IPS DF 6.9 (cell line): Measurements from ENCODE around the gene NME7.

ENCODE experiments used
- DNase-seq: peaks from one replicate; pipeline ENCODE4 v3.0.0-alpha.2; 2013; ENCODE audit warnings: low read depth, low spot score
- H3K27ac ChIP-seq: one replicate; pipeline ENCODE4 v1.5.1; 2013; ENCODE audit warnings: low read length, control low read depth
- H3K27me3 ChIP-seq: 2 replicates; pipeline ENCODE4 v1.6.1; 2013; ENCODE audit warnings: mild to moderate bottlenecking, low read length; ENCODE audit not compliant: control insufficient read depth, insufficient read depth
- H3K36me3 ChIP-seq: 2 replicates; pipeline ENCODE4 v1.6.1; 2013; ENCODE audit warnings: low read length; ENCODE audit not compliant: control insufficient read depth, insufficient read depth
- H3K4me1 ChIP-seq: 2 replicates; pipeline ENCODE4 v1.6.1; 2013; ENCODE audit warnings: low read length; ENCODE audit not compliant: control insufficient read depth, insufficient read depth
- H3K4me3 ChIP-seq: 2 replicates; pipeline ENCODE4 v1.5.1; 2013; ENCODE audit warnings: mild to moderate bottlenecking, low read length
- H3K9me3 ChIP-seq: 2 replicates; pipeline ENCODE4 v1.6.1; 2013; ENCODE audit warnings: low read length, inconsistent platforms; ENCODE audit not compliant: control insufficient read depth, insufficient read depth
- WGBS: extraction: QIAGEN DNeasy Blood & Tissue Kit; methylation state at CpG from one replicate; pipeline ENCODE4 v1.1.7; 2013; ENCODE audit warnings: mixed read lengths, missing lambda C conversion rate; ENCODE audit not compliant: insufficient read length, insufficient coverage; 5-methylcytosine and 5-hydroxymethylcytosine counted together

NME7 gene

DNA sequence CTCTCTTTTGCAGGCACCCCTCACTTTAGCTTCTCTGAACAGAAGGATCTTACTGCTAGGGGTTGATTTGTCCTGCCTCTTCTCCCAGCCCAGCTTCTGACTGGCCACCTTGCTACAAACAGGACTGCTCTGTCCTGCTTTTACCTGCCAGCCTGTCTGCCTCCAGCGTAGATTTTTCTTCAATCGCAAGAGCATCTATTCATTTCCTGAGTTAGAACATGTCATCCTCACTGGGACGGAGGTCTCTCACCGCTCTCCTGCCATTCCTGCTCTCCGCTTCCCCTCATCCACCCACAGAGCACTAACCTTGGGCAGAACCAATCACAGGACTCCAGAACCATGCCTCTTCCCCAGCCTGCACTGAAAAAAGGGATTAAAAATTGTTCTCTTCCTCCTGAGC, 264.6 kb downstream of the NME7 start:
- H3K9me3 ChIP-seq: no peaks in the 10 kb centered on the region
- WGBS: no CpG with 5 or more reads among the region's 5 CpGs
- H3K36me3 ChIP-seq: no peaks in the 10 kb centered on the region
- H3K4me1 ChIP-seq: peaks cover 7% of the 10 kb centered on the region; the same call in 1 of the 2 replicates
- H3K4me3 ChIP-seq: no peak overlapping the region
- H3K27me3 ChIP-seq: no peaks in the 10 kb centered on the region
- no peak overlapping the region for H3K27ac ChIP-seq
- DNase-seq: no peak

DNA sequence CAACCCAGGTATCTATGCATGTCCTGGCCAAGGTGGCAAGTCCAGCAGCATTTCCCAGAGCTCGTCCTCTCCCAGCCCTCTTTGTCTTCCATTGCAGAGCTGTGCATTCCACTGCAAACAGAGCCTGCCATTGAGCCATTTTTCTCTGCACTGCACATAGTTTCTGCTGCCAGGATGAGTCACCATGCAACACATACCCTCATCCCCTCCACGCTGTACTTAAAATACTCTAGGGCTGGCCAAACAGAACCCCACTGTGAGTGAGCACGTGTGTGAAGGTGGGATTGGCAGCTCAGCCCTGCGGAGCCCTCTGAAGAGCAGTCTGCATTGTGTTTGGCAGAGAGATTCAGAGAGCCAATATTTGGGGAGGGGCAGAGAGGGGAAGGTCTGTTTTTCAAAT, 265.0 kb downstream of the NME7 start:
- Histone ChIP-seq H3K4me1 (peaks cover 6% of the 10 kb centered on the region; the same call in 1 of the 2 replicates), H3K9me3 (no peaks in the 10 kb centered on the region), H3K4me3 (no peak overlapping the region), H3K27me3 (no peaks in the 10 kb centered on the region), H3K36me3 (no peaks in the 10 kb centered on the region), H3K27ac (no peak overlapping the region)
- no CpG with 5 or more reads among the region's 4 CpGs for WGBS
- DNase-seq: no peak

DNA sequence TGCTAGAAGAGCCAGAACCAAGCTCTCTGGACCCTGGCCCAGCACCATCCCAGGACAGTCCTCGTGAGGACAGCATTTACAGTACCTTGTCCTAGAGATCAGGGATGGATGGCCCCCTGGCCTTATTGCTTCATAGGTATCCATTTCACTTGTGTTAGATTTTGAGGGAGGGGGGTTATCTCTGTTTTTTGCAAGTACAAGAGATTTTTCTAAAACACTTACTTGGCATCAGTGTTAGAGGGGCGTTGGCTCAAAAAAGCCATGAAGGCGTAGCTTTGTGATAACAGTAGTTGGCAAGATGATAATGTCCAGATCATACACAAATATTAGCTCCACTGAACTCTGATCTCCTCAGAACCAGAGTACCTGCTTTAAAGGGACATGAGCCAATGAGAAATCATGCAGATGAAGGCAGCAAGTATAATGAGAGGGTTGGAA, 266.9 kb downstream of the NME7 start:
- H3K27ac ChIP-seq: no peak overlapping the region
- DNase-seq: no peak
- no peaks in the 10 kb centered on the region for H3K9me3 ChIP-seq
- WGBS: no CpG with 5 or more reads among the region's 3 CpGs
- H3K27me3 ChIP-seq: no peaks in the 10 kb centered on the region
- H3K4me1 ChIP-seq: peaks cover 6% of the 10 kb centered on the region; the same call in 1 of the 2 replicates
- no peaks in the 10 kb centered on the region for H3K36me3 ChIP-seq
- no peak overlapping the region for H3K4me3 ChIP-seq

DNA sequence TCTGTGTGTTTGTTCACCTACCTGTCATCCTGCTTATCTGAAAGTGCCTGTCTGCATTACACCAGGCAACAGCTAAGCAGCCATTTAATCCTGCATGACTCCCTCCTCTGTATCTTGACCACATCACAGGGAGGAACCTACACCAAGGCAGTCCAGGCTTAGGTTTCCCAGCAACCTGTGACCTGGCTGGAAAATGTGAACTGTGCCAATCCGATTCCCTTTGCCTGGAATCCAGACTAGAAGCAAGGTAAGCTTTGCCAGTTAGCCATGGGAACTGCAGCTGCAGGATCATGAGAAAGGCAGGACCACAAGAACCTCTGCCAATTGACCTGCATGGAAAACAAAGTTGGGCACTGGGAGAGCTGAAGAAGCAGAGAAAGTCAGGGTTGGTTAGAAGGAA, 267.4 kb downstream of the NME7 start:
- WGBS: no CpG with 5 or more reads among the region's 1 CpG
- no peak for DNase-seq
- peaks cover 6% of the 10 kb centered on the region; the same call in 1 of the 2 replicates for H3K4me1 ChIP-seq
- no peak overlapping the region for H3K4me3 ChIP-seq
- no peaks in the 10 kb centered on the region for H3K36me3 ChIP-seq
- H3K27ac ChIP-seq: no peak overlapping the region
- H3K27me3 ChIP-seq: no peaks in the 10 kb centered on the region
- no peaks in the 10 kb centered on the region for H3K9me3 ChIP-seq

DNA sequence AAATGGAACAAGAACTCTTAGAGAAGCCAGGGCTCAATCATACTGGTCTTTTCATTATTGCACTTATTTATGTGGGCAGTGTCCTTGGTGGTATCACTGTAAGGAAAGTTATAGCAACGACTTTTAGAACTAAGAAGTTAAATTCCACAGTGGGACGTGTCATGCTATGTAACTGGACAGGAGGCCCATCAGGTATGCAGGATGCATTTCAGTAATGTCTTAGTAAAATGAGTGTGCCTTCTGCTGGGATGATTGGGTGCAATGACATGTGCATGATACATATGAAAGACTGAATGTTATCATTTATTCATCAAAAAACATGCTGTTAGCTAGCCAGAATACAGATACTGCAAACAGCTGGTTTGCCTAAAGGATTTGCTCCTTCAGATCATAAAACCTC, 268.0 kb downstream of the NME7 start:
- Histone ChIP-seq H3K9me3 (no peaks in the 10 kb centered on the region), H3K4me3 (no peak overlapping the region), H3K27ac (no peak overlapping the region), H3K4me1 (peaks cover 3% of the 10 kb centered on the region; the same call in 1 of the 2 replicates), H3K27me3 (no peaks in the 10 kb centered on the region), H3K36me3 (no peaks in the 10 kb centered on the region)
- no peak for DNase-seq
- no CpG with 5 or more reads among the region's 2 CpGs for WGBS

DNA sequence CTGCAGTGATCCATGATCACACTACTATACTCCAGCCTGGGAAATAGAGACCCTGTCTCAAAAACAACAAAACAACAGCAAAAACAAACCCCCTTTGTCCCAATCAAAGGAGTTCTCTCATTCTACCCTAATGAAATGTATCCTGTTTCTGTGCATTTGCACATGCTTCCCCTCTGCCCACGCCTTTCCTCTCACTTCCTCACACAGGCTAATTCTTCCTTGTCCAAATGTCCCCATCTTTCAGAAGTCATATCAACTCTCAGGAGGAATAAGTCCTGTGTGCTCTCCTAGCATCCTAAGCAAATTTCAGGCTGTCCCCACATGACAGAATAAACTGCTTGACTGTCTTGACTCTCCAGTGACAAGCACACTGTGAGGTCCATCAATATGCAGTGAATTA, 269.2 kb downstream of the NME7 start:
- no CpG with 5 or more reads among the region's 1 CpG for WGBS
- Histone ChIP-seq H3K27ac (no peak overlapping the region), H3K4me3 (no peak overlapping the region), H3K4me1 (peaks cover 3% of the 10 kb centered on the region; the same call in 1 of the 2 replicates), H3K27me3 (no peaks in the 10 kb centered on the region), H3K9me3 (no peaks in the 10 kb centered on the region), H3K36me3 (no peaks in the 10 kb centered on the region)
- DNase-seq: no peak

DNA sequence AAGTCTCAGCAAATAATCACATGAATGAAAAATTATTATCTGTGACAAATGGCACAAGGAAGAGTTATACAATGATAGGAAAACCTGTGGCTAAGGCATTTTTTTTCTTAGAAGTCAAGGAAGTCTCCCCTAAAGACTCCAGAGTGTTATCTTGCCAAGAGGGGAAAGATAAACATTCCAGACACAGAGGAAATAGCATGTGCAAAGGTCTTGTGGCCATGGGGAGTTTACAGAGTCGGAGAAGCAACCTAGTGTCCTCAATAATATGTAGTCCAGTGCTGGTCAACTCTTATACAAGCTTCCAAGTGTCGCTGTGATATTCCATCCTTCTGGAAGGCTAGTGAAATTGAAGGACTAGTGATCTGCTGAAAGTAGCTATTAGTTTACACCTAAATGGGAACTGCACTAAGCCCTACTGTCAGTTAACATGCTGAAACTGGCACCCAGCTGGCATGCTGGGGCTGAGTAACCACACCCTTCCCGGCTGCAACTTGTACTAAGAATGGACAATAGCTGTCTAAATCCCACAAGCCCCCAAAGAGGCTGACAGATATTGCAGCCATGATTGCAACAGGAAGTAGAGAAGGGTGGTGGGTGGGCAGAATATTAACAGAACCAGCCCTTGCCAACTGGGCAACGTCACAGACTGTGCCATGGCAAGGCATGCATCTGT, 272.6 kb downstream of the NME7 start:
- Histone ChIP-seq H3K9me3 (no peaks in the 10 kb centered on the region), H3K27me3 (no peaks in the 10 kb centered on the region), H3K27ac (no peak overlapping the region), H3K4me1 (no peaks in the 10 kb centered on the region), H3K4me3 (no peak overlapping the region), H3K36me3 (no peaks in the 10 kb centered on the region)
- DNase-seq: no peak
- no CpG with 5 or more reads among the region's 4 CpGs for WGBS

DNA sequence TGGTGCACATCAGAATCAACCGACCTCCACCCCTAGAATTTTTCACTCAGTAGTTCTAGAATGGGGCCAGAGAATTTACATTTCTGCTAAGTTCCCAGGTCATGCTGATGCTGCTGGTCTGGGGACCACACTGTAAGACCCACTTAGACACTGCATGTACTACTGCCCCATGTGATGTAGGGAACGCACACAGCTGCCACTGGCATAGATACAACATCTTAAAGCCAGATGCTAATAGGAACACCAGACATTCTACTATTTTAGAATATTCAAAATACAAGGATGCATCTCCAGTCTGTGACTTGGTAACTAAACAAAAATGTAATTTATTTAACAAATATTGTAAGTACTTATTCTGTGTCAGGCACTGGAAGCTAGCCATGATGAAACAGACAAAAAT, 275.2 kb downstream of the NME7 start:
- WGBS: no CpG with 5 or more reads among the region's 2 CpGs
- Histone ChIP-seq H3K27me3 (no peaks in the 10 kb centered on the region), H3K27ac (no peak overlapping the region), H3K4me3 (no peak overlapping the region), H3K9me3 (no peaks in the 10 kb centered on the region), H3K36me3 (no peaks in the 10 kb centered on the region), H3K4me1 (no peaks in the 10 kb centered on the region)
- no peak for DNase-seq

DNA sequence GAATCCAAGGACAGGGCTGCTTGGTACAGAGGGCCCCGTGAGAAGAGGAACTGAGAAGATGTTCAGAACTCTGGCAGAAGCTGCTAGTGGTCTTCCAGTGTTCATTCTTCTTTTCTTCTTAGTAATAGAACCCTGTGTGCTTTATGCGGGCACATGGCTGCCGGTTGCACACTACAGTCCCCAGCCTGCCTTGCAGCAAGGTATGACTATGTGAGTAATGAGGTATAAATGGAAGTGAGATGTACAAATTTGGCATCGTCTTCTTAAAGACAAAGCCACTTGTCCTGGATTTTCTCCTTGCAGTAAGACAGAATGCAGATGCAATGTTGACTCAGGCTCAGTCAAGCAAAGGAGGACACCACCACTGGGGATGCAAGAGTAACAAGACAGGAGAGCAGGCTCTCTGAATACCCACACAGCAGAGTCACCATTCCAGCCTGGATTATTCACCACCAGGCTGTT, 276.1 kb downstream of the NME7 start:
- no CpG with 5 or more reads among the region's 4 CpGs for WGBS
- Histone ChIP-seq H3K27me3 (no peaks in the 10 kb centered on the region), H3K27ac (no peak overlapping the region), H3K9me3 (no peaks in the 10 kb centered on the region), H3K4me1 (no peaks in the 10 kb centered on the region), H3K36me3 (no peaks in the 10 kb centered on the region), H3K4me3 (no peak overlapping the region)
- no peak for DNase-seq

DNA sequence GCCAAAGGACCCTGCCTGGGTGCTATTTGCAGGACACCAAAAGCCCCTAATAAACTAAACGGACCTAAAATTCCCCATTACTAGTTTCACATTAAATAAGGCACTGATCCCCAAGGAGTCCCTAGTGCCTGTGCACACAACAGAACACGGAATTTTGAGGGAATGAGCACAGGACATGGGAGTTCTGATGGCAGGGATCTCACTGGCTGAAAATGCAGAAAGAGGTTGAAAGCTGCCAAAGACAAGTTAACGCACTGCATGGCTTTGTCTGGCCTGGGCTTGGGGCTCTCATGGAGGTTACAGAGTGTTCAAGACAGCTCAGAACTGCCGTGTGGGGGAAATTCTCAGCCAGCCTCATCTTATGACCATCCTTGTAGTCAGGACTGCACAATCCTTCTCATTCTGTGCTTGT, 276.7 kb downstream of the NME7 start:
- DNase-seq: no peak
- no peaks in the 10 kb centered on the region for H3K4me1 ChIP-seq
- no peak overlapping the region for H3K4me3 ChIP-seq
- no peaks in the 10 kb centered on the region for H3K27me3 ChIP-seq
- no peaks in the 10 kb centered on the region for H3K9me3 ChIP-seq
- no CpG with 5 or more reads among the region's 4 CpGs for WGBS
- H3K36me3 ChIP-seq: no peaks in the 10 kb centered on the region
- no peak overlapping the region for H3K27ac ChIP-seq

DNA sequence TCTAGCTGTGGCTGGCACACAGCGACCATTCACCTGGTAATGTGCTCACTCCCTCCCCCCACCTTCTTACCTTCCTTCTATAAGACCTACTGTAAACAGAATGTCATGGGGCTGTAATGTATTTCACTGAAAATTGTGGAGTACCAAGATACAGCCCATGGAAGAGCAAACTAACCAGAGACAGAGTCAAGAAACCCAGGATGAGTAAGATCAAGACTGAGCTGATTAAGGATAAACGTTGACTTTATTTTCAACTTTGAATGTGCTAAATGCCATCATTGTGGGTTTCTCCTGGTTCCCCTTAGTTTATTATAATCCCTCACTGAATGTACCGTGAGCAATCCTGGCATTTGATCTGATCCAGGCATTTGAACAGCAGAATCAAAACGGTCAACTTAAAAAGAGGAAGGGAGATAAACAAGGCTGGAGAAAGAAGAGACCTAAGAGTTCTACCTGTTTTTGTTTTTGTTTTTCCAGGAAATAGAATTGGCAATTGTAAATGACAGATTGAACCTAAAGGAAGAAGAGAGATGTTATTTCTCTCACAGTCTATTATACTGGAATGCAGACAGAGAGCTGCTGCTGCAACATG, 277.2 kb downstream of the NME7 start:
- Histone ChIP-seq H3K4me3 (no peak overlapping the region), H3K27me3 (no peaks in the 10 kb centered on the region), H3K9me3 (no peaks in the 10 kb centered on the region), H3K27ac (no peak overlapping the region), H3K4me1 (no peaks in the 10 kb centered on the region), H3K36me3 (no peaks in the 10 kb centered on the region)
- DNase-seq: no peak
- no CpG with 5 or more reads among the region's 4 CpGs for WGBS
